PFSK-1 (cell line): ENCODE results near the gene COL4A2.

Source experiments
- FOXP2 ChIP-seq: optimal IDR thresholded peaks from 2 replicates; pipeline ENCODE3; 2011; ENCODE audit warnings: borderline replicate concordance, control low read depth, inconsistent platforms; ENCODE audit not compliant: insufficient read depth; ENCODE audit errors: extremely low read length, extremely low read depth
- POLR2AphosphoS5 ChIP-seq: IDR thresholded peaks from 2 replicates; pipeline ENCODE4 v1.6.1; 2012; ENCODE audit warnings: low read depth, mild to moderate bottlenecking, control low read depth, low read length, moderate library complexity
- SIN3A ChIP-seq: IDR thresholded peaks from 2 replicates; pipeline ENCODE4 v1.6.1; 2012; ENCODE audit warnings: mild to moderate bottlenecking, low read length, moderate library complexity, borderline replicate concordance; ENCODE audit not compliant: insufficient read depth
- TAF1 ChIP-seq: IDR thresholded peaks from 2 replicates; pipeline ENCODE4 v1.6.1; 2012; ENCODE audit warnings: low read length, control low read depth, borderline replicate concordance; ENCODE audit not compliant: insufficient read depth
- TF ChIP-seq, protein P1 (sequence below), 2 experiments: IDR thresholded peaks; 2 replicates each; pipeline versions ENCODE4 v1.6.1 to v1.8.0; 2011 to 2012; ENCODE audit warnings: low read depth in 2 of 2, low read length in 2 of 2, control low read depth in 1 of 2, inconsistent platforms in 1 of 2, mild to moderate bottlenecking in 1 of 2, moderate library complexity in 1 of 2; ENCODE audit not compliant: insufficient read depth in 1 of 2

GRCh38 chr13:110311443-110312338 lies 4.6 kb downstream of the COL4A2 start:
- no peak for TF ChIP-seq POLR2AphosphoS5
- TF ChIP-seq, protein P1, sequence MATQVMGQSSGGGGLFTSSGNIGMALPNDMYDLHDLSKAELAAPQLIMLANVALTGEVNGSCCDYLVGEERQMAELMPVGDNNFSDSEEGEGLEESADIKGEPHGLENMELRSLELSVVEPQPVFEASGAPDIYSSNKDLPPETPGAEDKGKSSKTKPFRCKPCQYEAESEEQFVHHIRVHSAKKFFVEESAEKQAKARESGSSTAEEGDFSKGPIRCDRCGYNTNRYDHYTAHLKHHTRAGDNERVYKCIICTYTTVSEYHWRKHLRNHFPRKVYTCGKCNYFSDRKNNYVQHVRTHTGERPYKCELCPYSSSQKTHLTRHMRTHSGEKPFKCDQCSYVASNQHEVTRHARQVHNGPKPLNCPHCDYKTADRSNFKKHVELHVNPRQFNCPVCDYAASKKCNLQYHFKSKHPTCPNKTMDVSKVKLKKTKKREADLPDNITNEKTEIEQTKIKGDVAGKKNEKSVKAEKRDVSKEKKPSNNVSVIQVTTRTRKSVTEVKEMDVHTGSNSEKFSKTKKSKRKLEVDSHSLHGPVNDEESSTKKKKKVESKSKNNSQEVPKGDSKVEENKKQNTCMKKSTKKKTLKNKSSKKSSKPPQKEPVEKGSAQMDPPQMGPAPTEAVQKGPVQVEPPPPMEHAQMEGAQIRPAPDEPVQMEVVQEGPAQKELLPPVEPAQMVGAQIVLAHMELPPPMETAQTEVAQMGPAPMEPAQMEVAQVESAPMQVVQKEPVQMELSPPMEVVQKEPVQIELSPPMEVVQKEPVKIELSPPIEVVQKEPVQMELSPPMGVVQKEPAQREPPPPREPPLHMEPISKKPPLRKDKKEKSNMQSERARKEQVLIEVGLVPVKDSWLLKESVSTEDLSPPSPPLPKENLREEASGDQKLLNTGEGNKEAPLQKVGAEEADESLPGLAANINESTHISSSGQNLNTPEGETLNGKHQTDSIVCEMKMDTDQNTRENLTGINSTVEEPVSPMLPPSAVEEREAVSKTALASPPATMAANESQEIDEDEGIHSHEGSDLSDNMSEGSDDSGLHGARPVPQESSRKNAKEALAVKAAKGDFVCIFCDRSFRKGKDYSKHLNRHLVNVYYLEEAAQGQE (IDR thresholded peaks at IDR 0.05; ENCODE audit: insufficient read depth in 1 of 2, low read depth in 2 of 2, low read length in 2 of 2), result no peak
- TF ChIP-seq TAF1, result no peak
- no peak for TF ChIP-seq SIN3A
- TF ChIP-seq FOXP2, result no peak
